GM21619 (cell line): ENCODE data around the gene GATB.

Experiments
- ATAC-seq: cut with Tn5 transposase; IDR thresholded peaks from one replicate; pipeline ENCODE4 v1.9.1; 2021; ENCODE audit not compliant: unreplicated experiment

The GATB gene

GRCh38 chr4:151700566-151701316, 60.1 kb downstream of the GATB start:
- no peak for ATAC-seq

GRCh38 chr4:151698213-151698612, 62.6 kb downstream of the GATB start:
- no peak for ATAC-seq

DNA sequence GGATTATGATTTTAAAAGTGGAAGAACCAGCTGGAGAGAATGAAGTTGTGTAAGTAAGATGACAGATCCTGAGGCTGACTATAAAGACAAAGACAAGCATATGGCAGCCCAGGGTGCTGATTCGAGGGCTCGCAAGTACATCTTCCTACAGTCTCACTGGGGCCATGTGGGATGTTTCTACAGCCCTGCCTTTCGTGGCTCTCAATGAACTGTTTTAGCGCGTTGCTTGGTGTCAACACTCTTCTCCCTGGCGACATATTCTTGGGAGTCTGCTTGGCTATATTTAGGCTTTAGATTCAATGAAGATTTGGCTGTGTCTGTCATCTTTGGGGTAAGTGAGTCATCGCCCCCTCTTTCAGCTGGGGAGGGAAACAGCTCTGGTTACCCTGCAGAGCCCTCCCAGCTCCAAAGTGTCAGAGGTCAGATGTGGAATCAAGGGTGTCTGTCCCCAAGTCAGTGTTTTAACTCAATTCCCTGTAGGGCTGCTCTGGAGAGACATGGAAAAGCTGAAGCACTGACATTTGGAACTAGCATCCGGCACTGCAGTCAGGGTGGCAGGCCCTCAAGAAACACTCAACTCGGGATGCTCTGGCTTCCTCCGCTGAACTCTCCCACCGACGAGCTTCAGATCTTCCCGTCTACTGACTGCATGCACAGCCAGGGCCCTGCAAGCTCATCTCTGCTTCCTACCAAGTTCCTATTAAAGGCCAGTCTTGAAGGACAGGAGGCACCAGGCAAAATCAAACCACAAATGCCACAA, 65.7 kb downstream of the GATB start:
- ATAC-seq, result no peak

GRCh38 chr4:151692821-151693673, 67.8 kb downstream of the GATB start:
- no peak for ATAC-seq

DNA sequence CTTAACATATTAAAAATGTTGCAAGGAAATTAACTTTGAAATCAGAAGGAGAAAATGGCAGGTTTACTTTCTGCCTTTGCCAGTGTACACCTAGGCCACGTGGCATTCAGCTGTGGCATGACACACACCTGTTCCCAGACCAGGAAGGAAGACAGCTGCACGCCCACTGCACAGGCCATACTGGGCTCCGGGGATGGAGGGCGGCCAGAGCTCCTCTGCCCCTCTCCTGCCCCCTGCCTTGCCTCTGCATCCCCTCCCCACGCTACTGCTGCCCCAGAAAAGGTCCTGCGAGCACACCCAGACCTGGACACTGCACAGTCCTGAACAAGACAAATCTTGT, 68.4 kb downstream of the GATB start:
- no peak for ATAC-seq

- no peak for ATAC-seq
Measured at GRCh38 chr4:151691639-151692442, 69.0 kb downstream of the GATB start.

GRCh38 chr4:151690876-151691275, 69.9 kb downstream of the GATB start:
- no peak for ATAC-seq

DNA sequence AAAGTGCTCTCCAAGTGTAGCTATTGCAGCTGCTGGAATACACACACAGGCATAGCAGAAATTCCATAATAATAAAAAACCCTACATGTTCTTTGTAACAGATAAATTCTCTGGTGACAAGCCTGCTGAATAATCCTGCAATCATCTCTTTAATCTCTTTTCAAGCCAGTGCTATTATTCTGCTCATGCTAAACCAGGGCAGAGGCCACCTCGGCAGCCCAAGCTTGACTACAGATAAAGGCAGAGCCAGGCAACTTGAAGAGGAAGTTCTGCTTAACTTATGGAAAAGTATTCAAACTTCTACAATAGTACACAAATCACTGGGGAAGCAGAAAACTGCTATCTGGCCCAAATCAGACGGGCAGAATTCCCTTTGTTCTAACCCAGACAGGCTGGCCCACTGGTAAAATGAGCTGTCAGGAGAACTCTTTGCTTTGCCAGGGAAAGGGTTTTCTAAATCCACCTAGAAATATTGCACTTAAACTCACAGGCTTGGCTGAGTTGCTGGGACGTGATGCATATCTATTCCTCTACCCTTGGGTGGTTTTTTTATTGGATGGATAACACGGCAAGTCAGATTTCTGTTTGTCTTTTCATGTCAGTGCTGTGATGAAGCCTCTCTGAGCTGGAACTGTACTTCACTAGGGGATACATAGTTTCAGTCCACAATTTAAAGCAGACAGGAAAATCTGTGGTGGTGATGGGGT, 70.5 kb downstream of the GATB start:
- no peak for ATAC-seq

DNA sequence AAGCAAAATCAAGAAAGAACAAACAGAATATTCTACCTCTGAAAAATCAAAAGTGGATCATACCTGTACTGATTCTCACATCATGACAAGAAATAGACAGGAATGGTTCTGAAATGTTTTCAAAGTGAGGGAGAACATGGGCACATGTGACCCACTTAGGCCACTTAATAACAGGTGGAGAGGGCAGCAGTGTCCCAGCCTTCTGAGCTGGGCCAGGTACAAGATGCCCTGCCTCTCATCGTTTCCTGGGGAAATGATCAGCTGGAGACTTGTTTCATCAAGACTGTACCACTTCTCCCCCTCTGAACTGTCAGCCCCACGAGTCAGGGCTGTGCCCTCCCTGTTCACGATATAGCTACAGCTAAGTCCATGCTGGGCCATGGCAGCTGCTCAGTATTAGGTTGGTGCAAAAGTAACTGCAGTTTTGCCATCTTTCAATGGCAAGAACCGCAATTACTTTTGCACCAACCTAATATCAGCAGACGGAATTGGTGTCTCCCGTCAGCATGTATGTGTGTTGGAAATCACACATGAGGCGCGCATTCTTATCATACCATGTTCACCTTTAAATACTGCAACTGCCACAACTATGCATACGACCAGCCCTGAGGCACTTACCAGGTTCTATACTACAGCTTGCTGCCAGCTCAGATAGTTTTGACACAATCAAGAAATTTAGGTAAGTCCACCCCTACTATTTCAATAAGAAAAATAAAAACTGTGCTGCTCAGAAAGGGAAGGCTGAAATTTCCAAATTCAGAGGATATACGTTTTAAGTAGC, 71.4 kb downstream of the GATB start:
- no peak for ATAC-seq

- ATAC-seq, result no peak
Measured at GRCh38 chr4:151688785-151689043, 72.1 kb downstream of the GATB start.

DNA sequence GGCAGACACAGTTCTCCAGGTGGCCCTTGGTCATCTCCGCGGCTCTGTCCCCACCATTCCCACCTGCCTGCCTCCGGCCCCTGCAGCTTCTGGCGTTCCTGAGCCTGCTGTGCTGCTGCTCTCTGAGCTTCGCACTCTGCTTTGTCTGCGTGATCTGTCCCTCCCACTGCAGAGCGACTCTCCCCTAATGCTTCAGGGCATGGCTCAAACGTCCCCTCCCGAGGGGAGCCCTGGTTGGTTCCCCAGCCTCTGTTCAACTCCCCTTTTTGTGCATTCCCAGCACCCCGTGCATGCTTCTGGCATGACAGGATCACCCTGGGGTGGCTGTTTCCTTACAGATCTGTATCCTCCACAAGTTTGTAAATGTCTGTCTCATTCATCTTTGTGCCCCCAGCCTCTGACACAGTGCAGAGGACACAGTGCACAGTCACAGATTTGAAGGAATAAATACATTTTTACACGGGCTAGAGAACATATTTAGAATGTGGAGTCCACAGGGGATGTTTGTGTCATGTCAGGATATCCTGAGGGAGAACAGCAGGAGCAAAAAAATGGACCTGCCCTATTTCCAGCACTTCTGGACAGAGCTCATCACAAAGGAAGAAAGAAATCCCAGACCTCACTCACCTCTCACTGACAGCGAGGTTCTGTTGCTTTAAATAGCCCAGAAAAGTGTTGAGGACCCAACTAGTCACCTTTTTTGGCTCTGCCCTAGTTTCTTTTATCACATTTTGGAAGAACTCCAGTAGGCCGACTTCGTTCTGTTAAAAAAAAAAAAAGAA, 72.6 kb downstream of the GATB start:
- no peak for ATAC-seq

DNA sequence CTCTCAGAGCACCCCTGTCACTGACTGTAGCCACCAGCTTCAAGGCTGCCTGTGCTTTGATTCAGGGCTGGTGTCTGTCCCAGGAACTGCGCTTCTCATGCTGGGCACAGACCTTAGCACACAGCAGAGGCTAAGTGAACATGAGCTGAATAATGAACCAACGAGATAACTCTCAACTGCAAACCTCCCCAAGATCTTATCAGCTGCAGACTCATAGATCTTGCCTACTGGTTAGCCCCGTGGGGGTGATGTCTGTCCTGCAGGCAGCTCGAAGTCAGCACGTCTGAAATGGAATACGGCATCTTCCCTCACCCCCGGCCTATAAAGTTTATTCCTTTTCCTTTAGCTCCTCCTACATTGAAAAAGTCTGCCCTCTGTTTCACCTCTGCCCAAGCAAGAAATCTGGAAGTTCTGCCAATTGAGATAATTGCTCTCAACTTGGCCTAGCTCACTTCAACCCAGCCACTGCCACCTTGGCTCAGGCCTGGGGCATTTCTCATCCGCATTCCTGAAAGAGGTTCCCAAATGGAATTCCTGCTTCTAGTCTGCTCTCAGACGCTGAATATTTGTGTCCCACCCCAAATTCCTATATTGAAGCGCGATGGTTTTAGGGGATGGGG, 73.7 kb downstream of the GATB start:
- no peak for ATAC-seq

DNA sequence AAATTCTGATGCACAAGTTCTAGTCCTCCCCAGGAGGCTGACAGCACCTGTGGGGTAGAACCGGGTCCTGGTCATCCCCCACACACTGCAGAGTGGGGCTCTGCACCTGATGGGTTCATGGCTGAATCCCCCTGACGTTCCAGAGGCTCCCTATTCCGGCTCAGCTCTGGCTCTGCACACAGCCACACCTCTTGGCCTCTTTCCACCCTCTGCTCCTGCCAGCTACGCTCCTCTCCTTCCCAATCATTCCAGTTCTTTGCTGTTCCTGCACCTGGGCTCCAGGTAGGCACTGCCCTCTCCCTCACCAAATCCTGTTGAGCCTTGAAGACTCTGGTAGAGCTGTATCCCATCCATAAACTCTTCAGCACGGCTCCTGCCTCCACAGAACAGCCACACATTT, 75.5 kb downstream of the GATB start:
- no peak for ATAC-seq

DNA sequence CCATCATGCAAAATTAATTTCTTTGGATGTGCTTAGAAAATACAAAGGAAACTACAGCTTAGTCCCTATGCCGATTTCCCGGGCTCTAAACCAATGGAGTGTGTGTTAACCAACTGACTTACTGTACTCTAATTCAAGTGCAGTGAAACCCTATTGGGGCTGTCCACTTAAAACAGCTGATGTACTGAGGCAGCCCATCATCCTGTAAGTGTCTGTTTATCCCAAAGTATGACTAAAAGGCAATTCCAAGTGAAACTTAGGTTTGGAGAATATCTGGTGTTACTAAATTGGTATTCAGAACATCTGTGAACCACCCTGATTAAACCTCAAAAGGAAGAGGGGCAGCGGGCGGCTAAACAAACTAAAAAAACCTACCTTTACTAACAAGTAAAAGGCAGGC, 79.7 kb downstream of the GATB start:
- no peak for ATAC-seq

GRCh38 chr4:151679231-151679630, 81.6 kb downstream of the GATB start:
- ATAC-seq, result no peak

DNA sequence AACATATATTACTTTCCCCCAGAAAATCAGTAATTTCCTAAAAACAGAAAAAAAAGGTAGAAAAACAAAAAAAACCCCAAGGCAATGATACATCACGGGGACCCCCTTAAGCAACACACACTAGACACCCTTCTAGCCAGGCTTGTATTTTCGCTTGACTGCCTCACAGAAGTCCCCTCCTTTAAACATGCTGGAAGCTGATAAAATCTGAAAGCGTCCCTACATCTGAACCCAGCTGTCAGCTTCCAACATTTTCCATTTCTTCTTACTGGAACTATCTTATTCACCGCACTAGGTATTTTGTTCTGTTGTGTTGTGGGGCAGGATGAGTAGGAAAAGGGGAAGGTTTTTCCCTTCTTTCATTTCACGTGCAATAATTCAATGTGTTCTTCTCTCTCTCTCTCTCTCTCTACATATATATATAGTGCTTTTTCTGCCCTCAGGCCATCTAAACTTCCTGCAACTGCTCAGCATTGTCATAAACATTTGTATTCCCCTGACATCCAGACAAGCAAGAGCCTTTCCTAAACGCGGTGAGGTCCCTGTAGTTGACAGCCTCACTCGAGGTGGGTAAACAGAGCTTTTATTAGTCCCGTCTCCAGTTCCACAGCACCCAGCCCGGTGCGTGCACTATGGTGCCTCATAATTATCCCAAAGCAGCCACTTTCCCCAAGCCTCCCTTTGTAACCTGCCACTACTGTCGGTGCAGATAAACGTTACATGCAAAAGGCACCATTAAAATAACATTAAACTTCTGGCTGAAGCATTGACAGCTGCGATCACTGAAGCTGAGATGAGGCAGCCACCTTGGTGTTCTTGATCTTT, 82.5 kb downstream of the GATB start:
- no peak for ATAC-seq

DNA sequence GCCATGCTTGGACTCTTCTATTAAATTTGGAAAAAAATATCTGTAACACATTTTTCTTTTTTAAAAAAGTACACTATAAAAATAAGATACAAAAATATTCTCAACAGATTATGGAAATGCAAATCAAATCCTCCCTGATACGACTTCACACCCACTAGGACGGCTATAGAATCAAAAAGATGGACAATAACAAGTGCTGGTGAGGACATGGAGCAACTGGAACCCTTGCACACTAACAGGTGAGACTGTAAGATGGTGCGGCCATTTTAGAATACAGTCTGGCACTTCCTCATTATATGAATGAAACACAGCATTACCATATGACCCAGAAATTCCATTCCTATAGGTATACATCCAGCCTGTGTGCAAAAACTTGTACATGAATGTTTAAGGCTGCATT, 83.6 kb downstream of the GATB start:
- no peak for ATAC-seq

- ATAC-seq, result no peak
Measured at GRCh38 chr4:151676301-151676700, 84.5 kb downstream of the GATB start.
